ENCODE data around the gene PRKN. TPM values are rescaled to one million over a fixed set of nuclear protein-coding genes. Genes with fewer than 3 reads are reported as not detected.
"Not testable (repeated sequence)": the region's sequence is repeated elsewhere in the genome, so short reads cannot be mapped to it uniquely, and the experiment has no call there.

PRKN gene
- total RNA-seq, 1 experiment from 2014 or later = 2.0 TPM

DNA sequence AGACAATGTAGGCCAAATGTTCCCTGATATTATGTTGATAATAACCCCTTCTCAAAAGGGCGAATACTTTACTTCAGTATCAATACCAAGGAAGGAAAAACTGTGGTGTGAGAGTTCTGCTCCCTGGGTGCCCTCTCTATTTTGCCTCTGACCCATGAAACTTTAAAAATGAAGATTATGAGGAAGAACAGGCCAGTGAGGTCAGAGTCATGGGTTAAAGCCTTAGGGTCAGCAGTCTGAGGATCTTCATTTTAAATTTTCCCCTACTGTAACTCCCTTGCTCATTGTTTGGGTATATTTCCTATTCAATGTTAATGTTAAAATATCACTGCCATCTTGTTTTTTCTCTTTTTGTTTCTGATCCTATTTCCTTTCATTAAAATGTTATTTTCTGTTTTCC, 47.9 kb downstream of the PRKN start:
- Histone ChIP-seq H3K4me2 (ENCODE audit: insufficient read depth, insufficient read length, low read length) (no peak overlapping the region), H4K91ac (ENCODE audit: insufficient read length, low read depth, low read length) (no peak overlapping the region), H2AK5ac (ENCODE audit: insufficient read length, low read length) (no peak overlapping the region), H3K27ac (ENCODE audit: insufficient read length, low read depth, low read length) (no peak overlapping the region), H3K9me3 (ENCODE audit: control insufficient read depth, low read depth, low read length) (no peaks in the 10 kb centered on the region), H2BK120ac (ENCODE audit: low read depth, low read length, poor library complexity, severe bottlenecking) (no peak overlapping the region), H2BK12ac (ENCODE audit: insufficient read length, low read depth, low read length) (no peak overlapping the region), H2BK20ac (ENCODE audit: low read depth, low read length, poor library complexity, severe bottlenecking) (no peak overlapping the region), H3K9ac (ENCODE audit: extremely low read depth, insufficient read length, low read length) (no peak overlapping the region), H3K56ac (ENCODE audit: insufficient read length, low read depth, low read length) (no peak overlapping the region), H2AFZ (ENCODE audit: low read length) (no peak overlapping the region), H4K20me1 (ENCODE audit: control insufficient read depth, insufficient read depth, insufficient read length) (no peaks in the 10 kb centered on the region), H3K14ac (ENCODE audit: insufficient read depth, low read length) (no peak overlapping the region), H2BK15ac (ENCODE audit: low read depth, low read length) (no peak overlapping the region), H3K18ac (ENCODE audit: insufficient read length, low read depth, low read length) (no peak overlapping the region), H2BK5ac (ENCODE audit: insufficient read length, low read length) (no peak overlapping the region), H3K4me1 (ENCODE audit: insufficient read depth, low read length) (no peaks in the 10 kb centered on the region), H3K23me2 (ENCODE audit: insufficient read length, low read depth, low read length, poor library complexity, severe bottlenecking) (no peaks in the 10 kb centered on the region), H4K5ac (ENCODE audit: insufficient read length, low read depth, low read length) (no peak overlapping the region), H3K79me1 (ENCODE audit: insufficient read depth, low read depth, low read length, poor library complexity, severe bottlenecking) (no peaks in the 10 kb centered on the region), H3K23ac (ENCODE audit: insufficient read length, low read depth, low read length) (no peak overlapping the region), H3K27me3 (ENCODE audit: insufficient read depth, low read length) (no peaks in the 10 kb centered on the region), H3K4ac (ENCODE audit: low read depth, low read length) (no peak overlapping the region), H3T11ph (ENCODE audit: low read length) (no peak overlapping the region), H3K79me2 (ENCODE audit: insufficient read depth, low read length) (no peaks in the 10 kb centered on the region), H4K8ac (replicated peaks; ENCODE audit: insufficient read length, low read depth, low read length) (no peak overlapping the region)
- no peak overlapping the region for H3K27ac Mint-ChIP-seq
- DNase-seq = no peak
- TF ChIP-seq, protein P1, sequence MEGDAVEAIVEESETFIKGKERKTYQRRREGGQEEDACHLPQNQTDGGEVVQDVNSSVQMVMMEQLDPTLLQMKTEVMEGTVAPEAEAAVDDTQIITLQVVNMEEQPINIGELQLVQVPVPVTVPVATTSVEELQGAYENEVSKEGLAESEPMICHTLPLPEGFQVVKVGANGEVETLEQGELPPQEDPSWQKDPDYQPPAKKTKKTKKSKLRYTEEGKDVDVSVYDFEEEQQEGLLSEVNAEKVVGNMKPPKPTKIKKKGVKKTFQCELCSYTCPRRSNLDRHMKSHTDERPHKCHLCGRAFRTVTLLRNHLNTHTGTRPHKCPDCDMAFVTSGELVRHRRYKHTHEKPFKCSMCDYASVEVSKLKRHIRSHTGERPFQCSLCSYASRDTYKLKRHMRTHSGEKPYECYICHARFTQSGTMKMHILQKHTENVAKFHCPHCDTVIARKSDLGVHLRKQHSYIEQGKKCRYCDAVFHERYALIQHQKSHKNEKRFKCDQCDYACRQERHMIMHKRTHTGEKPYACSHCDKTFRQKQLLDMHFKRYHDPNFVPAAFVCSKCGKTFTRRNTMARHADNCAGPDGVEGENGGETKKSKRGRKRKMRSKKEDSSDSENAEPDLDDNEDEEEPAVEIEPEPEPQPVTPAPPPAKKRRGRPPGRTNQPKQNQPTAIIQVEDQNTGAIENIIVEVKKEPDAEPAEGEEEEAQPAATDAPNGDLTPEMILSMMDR (conservative IDR thresholded peaks at IDR 0.05) = no peak
- H3K4me3 Mint-ChIP-seq = no peak overlapping the region
- H3K36me3 Mint-ChIP-seq (ENCODE audit: insufficient read depth in 1 of 3, low read depth in 3 of 3) = no peaks in the 10 kb centered on the region
- no peaks in the 10 kb centered on the region; a peak in 1 of 5 replicates for H3K9me3 Mint-ChIP-seq
- no peaks in the 10 kb centered on the region for H3K4me1 Mint-ChIP-seq
- H3K27me3 Mint-ChIP-seq (ENCODE audit: low read depth) = no peaks in the 10 kb centered on the region
- no CpG with 5 or more reads among the region's 1 CpG for WGBS (ENCODE audit: extremely low coverage, insufficient read length, low lambda C conversion rate)

DNA sequence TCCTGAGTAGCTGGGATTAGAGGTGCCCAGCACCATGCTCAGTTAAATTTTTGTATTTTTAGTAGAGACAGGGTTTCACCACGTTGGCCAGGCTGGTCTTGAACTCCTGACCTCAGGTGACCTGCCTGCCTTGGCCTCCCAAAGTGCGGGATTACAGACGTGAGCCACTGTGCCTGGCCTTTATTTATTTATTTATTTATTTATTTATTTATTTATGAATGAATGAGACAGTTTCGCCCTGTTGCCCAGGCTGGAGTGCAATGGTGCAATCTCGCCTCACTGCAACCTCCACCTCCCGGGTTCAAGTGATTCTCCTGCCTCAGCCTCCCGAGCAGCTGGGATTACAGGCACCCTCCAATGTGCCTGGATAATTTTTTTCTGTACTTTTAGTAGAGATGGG, 48.7 kb downstream of the PRKN start:
- H3K36me3 Mint-ChIP-seq (ENCODE audit: insufficient read depth in 1 of 3, low read depth in 3 of 3); H4K5ac ChIP-seq (ENCODE audit: insufficient read length, low read depth, low read length); H4K91ac ChIP-seq (ENCODE audit: insufficient read length, low read depth, low read length); H3K27me3 ChIP-seq (ENCODE audit: insufficient read depth, low read length); H3K18ac ChIP-seq (ENCODE audit: insufficient read length, low read depth, low read length); H3K4me3 Mint-ChIP-seq; H2BK20ac ChIP-seq (ENCODE audit: low read depth, low read length, poor library complexity, severe bottlenecking); H2AFZ ChIP-seq (ENCODE audit: low read length); H3K27ac Mint-ChIP-seq; H3K4me1 Mint-ChIP-seq; H3K23me2 ChIP-seq (ENCODE audit: insufficient read length, low read depth, low read length, poor library complexity, severe bottlenecking); H2BK120ac ChIP-seq (ENCODE audit: low read depth, low read length, poor library complexity, severe bottlenecking); H3K27ac ChIP-seq (ENCODE audit: insufficient read length, low read depth, low read length); H3K79me1 ChIP-seq (ENCODE audit: insufficient read depth, low read depth, low read length, poor library complexity, severe bottlenecking); H2BK15ac ChIP-seq (ENCODE audit: low read depth, low read length); H3K23ac ChIP-seq (ENCODE audit: insufficient read length, low read depth, low read length); H3K4ac ChIP-seq (ENCODE audit: low read depth, low read length); H4K8ac ChIP-seq (replicated peaks; ENCODE audit: insufficient read length, low read depth, low read length); H3K56ac ChIP-seq (ENCODE audit: insufficient read length, low read depth, low read length); H3K4me2 ChIP-seq (ENCODE audit: insufficient read depth, insufficient read length, low read length); H2AK5ac ChIP-seq (ENCODE audit: insufficient read length, low read length); H3T11ph ChIP-seq (ENCODE audit: low read length); DNase-seq; H3K9me3 ChIP-seq (ENCODE audit: control insufficient read depth, low read depth, low read length); H3K4me1 ChIP-seq (ENCODE audit: insufficient read depth, low read length); H3K79me2 ChIP-seq (ENCODE audit: insufficient read depth, low read length); H3K14ac ChIP-seq (ENCODE audit: insufficient read depth, low read length); H2BK5ac ChIP-seq (ENCODE audit: insufficient read length, low read length); H3K9ac ChIP-seq (ENCODE audit: extremely low read depth, insufficient read length, low read length); H3K27me3 Mint-ChIP-seq (ENCODE audit: low read depth); H3K9me3 Mint-ChIP-seq; H2BK12ac ChIP-seq (ENCODE audit: insufficient read length, low read depth, low read length); H4K20me1 ChIP-seq (ENCODE audit: control insufficient read depth, insufficient read depth, insufficient read length): not testable (repeated sequence)
- no CpG with 5 or more reads among the region's 7 CpGs for WGBS (ENCODE audit: extremely low coverage, insufficient read length, low lambda C conversion rate)
